Vagina (tissue), 2 donors: Measurements from ENCODE around the gene KYAT1. TPM values are rescaled to one million over a fixed set of nuclear protein-coding genes. Genes with fewer than 3 reads are reported as not detected.

ENCODE experiments used
- DNase-seq, 2 donors: peaks; one replicate each; pipeline ENCODE4 v3.0.0-alpha.2; 2017; ENCODE audit errors: extremely low spot score in 2 of 2
- H3K27ac ChIP-seq: fragments of 200-600 bp; sonication (generic); one replicate; pipeline ENCODE4 v1.5.1; 2019
- H3K27me3 ChIP-seq: fragments of 200-600 bp; sonication (generic); one replicate; pipeline ENCODE4 v1.5.1; 2019
- H3K36me3 ChIP-seq, 2 donors: fragments of 200-600 bp; sonication (generic); one replicate each; pipeline ENCODE4 v1.5.1; 2017 to 2019
- H3K4me1 ChIP-seq: fragments of 200-600 bp; sonication (generic); one replicate; pipeline ENCODE4 v1.5.1; 2019
- H3K4me3 ChIP-seq, 2 donors: fragments of 200-600 bp; sonication (generic); 1 replicate in 1 of 2; 2 replicates in 1 of 2; pipeline ENCODE4 v1.5.1; 2016 to 2019
- H3K9me3 ChIP-seq: fragments of 200-600 bp; sonication (generic); one replicate; pipeline ENCODE4 v1.5.1; 2019
- CTCF ChIP-seq, 3 experiments: fragments of 450-650 bp in 2 of 3; fragments of 200-600 bp in 1 of 3; sonication (generic) in 1 of 3; IDR thresholded peaks; one replicate each; pipeline ENCODE4 v1.5.1; 2017 to 2019; ENCODE audit warnings: antibody characterized with exemption in 3 of 3, mild to moderate bottlenecking in 2 of 3, moderate library complexity in 2 of 3
- POLR2A ChIP-seq, 2 donors: fragments of 450-650 bp; IDR thresholded peaks; one replicate each; pipeline ENCODE4 v1.6.1; 2017; ENCODE audit warnings: antibody characterized with exemption in 2 of 2, mild to moderate bottlenecking in 2 of 2, moderate library complexity in 2 of 2
- POLR2AphosphoS5 ChIP-seq, 2 donors: sonication (generic); formaldehyde crosslinking; IDR thresholded peaks; one replicate each; pipeline ENCODE4 v1.9.0; 2017; ENCODE audit warnings: antibody characterized with exemption in 2 of 2, mild to moderate bottlenecking in 2 of 2, low read depth in 1 of 2; ENCODE audit not compliant: insufficient read depth in 1 of 2
- intact Hi-C: fragments of 100-400 bp; cut with DNase I; formaldehyde crosslinking; loops from one replicate; pipeline ENCODE4 v1.15.1; 2023
- total RNA-seq: library from RNA; depleted of rRNA; stranded (reverse); fragments of >200 nt; gene quantifications from one replicate; pipeline ENCODE4 v1.2.3, GENCODE V29; 2016

KYAT1 gene
- total RNA-seq, 1 donor from 2014 or later: 11.0 TPM

- Histone ChIP-seq H3K4me1 (peaks cover 85% of the 10 kb centered on the region), H3K4me3 (peak overlapping the region in 1 of 2 donors; percentile 1), H3K27ac (peak overlapping the region; percentile 98)
Observed at GRCh38 chr9:128886211-128886891, 4.6 kb upstream of the KYAT1 start.

GRCh38 chr9:128885798-128886197 lies 4.0 kb upstream of the KYAT1 start:
- H3K36me3 ChIP-seq: peaks cover 0 to 22% of the 10 kb centered on the region in 2 donors

More at GRCh38 chr9:128886211-128886891, 4.6 kb upstream of the KYAT1 start:
- peaks cover 0 to 22% of the 10 kb centered on the region in 2 donors for H3K36me3 ChIP-seq
- intact Hi-C loops: no loop called here
- no peak for DNase-seq
- no peaks in the 10 kb centered on the region for H3K27me3 ChIP-seq
- TF ChIP-seq CTCF (IDR thresholded peaks at IDR 0.05) (no peak), POLR2AphosphoS5 (IDR thresholded peaks at IDR 0.05; ENCODE audit: insufficient read depth in 1 of 2, low read depth in 1 of 2) (no peak)
- H3K9me3 ChIP-seq: no peaks in the 10 kb centered on the region

GRCh38 chr9:128885376-128885775 lies 3.6 kb upstream of the KYAT1 start:
- no peak for DNase-seq
- Histone ChIP-seq H3K27me3 (no peaks in the 10 kb centered on the region), H3K4me3 (peak overlapping the region in 1 of 2 donors; percentile 1), H3K9me3 (no peaks in the 10 kb centered on the region), H3K27ac (peak overlapping the region; percentile 98), H3K4me1 (peaks cover 85% of the 10 kb centered on the region), H3K36me3 (peaks cover 0 to 22% of the 10 kb centered on the region in 2 donors)
- no peak for TF ChIP-seq POLR2AphosphoS5 (IDR thresholded peaks at IDR 0.05; ENCODE audit: insufficient read depth in 1 of 2, low read depth in 1 of 2)
- TF ChIP-seq POLR2A (IDR thresholded peaks at IDR 0.05): no peak
- no peak for TF ChIP-seq CTCF (IDR thresholded peaks at IDR 0.05)
- intact Hi-C loops: no loop called here

More at GRCh38 chr9:128885798-128886197, 4.0 kb upstream of the KYAT1 start:
- DNase-seq: no peak
- no peaks in the 10 kb centered on the region for H3K9me3 ChIP-seq
- H3K27ac ChIP-seq: peak overlapping the region; percentile 98
- no peak for TF ChIP-seq CTCF (IDR thresholded peaks at IDR 0.05)
- no peak for TF ChIP-seq POLR2A (IDR thresholded peaks at IDR 0.05)
- TF ChIP-seq POLR2AphosphoS5 (IDR thresholded peaks at IDR 0.05; ENCODE audit: insufficient read depth in 1 of 2, low read depth in 1 of 2): no peak
- intact Hi-C loops: no loop called here
- H3K4me3 ChIP-seq: peak overlapping the region in 1 of 2 donors; percentile 1
- peaks cover 85% of the 10 kb centered on the region for H3K4me1 ChIP-seq
- no peaks in the 10 kb centered on the region for H3K27me3 ChIP-seq

GRCh38 chr9:128884164-128884563 lies 2.4 kb upstream of the KYAT1 start:
- TF ChIP-seq POLR2A (IDR thresholded peaks at IDR 0.05) (no peak), CTCF (IDR thresholded peaks at IDR 0.05) (no peak), POLR2AphosphoS5 (IDR thresholded peaks at IDR 0.05; ENCODE audit: insufficient read depth in 1 of 2, low read depth in 1 of 2) (no peak)
- H3K27ac ChIP-seq: peak overlapping the region; percentile 98
- intact Hi-C loops: no loop called here
- H3K36me3 ChIP-seq: peaks cover 0 to 19% of the 10 kb centered on the region in 2 donors
- DNase-seq: no peak
- H3K4me3 ChIP-seq: peak overlapping the region; percentile 95 to 96
- peaks cover 85% of the 10 kb centered on the region for H3K4me1 ChIP-seq
- no peaks in the 10 kb centered on the region for H3K27me3 ChIP-seq
- no peaks in the 10 kb centered on the region for H3K9me3 ChIP-seq
